GM21717 (cell line): ENCODE measurements around the gene FMN2.

ENCODE experiments used
- ATAC-seq: cut with Tn5 transposase; IDR thresholded peaks from one replicate; pipeline ENCODE4 v1.9.1; 2021; ENCODE audit warnings: mild to moderate bottlenecking, moderate library complexity; ENCODE audit not compliant: unreplicated experiment

Gene FMN2

GRCh38 chr1:240350910-240351331, 259.2 kb downstream of the FMN2 start:
- ATAC-seq: no peak

GRCh38 chr1:240351690-240352089, 260.0 kb downstream of the FMN2 start:
- no peak for ATAC-seq

- no peak for ATAC-seq
Observed at GRCh38 chr1:240352769-240353168, 261.1 kb downstream of the FMN2 start.

- no peak for ATAC-seq
Observed at GRCh38 chr1:240356568-240356967, 264.9 kb downstream of the FMN2 start.

DNA sequence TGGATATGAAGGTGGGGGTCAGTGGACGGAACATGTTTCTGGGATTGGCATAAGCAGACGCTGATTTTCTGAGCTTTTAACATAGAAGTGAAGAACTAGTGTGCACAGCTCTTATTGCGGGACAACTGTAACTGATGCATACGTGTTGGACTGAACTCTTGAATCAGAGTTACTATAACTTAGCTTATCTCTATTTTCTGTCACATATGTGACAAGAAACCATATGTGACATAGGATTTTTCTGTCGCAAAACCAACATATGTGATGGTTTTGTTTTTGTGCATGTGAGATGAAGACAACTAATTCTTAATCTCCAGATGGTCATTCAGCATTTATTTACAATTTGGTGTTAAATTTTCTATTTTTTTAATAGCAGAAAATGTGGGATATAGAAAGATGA, 270.4 kb downstream of the FMN2 start:
- ATAC-seq: no peak

DNA sequence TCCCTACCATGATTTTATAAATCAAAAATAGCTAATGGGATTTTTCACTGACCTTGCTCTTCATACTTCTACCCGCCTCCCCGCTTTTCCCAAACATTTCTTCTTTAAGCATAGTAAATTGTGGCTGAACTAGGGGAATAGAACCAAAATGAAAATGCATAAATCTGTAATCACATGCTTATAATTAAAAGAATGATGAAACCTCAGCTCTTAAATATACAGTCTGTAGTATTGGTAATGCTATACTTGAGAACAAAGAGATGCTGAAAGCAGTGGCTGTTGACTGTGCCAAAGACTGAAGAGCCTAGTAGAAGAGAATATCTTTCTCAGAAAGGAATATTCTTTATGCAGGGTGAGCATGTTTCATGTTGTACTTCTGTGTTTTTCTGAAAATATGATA, 271.1 kb downstream of the FMN2 start:
- no peak for ATAC-seq

GRCh38 chr1:240363315-240363714, 271.6 kb downstream of the FMN2 start:
- no peak for ATAC-seq

DNA sequence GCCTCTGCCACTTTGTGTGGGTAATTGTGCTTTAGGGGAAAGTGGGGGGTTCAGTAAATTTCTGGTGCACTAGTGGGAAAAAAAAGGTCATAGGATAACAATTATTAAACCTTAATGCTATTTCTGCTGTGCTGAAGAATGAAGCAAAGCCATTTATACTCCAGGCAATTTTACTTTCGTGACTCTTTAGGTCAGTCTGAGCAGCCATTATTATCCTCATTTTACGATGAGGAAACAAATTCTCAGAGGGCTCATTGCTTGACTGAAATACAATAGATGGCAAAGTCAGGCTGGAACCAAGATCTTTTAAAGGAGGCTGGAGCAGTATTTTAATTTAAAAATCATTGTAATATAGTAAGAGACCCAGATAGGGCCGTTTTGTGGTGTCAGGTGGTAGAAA, 272.2 kb downstream of the FMN2 start:
- no peak for ATAC-seq

DNA sequence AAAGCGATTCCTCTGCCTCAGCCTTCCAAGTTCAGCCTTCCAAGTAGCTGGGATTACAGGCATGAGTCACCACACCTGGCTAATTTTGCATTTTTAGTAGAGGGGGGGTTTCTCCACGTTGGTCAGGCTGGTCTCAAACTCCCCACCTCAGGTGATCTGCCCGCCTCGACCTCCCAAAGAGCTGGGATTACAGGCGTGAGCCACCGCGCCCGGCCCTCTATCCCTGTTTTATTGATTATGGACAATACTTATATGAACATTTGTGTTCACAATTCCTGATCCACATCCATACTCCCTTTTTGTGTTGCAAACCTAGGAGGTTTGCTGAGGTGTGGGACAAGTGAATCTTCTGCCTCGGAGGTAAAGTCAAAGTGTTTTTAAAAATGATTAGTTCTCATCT, 275.0 kb downstream of the FMN2 start:
- no peak for ATAC-seq

DNA sequence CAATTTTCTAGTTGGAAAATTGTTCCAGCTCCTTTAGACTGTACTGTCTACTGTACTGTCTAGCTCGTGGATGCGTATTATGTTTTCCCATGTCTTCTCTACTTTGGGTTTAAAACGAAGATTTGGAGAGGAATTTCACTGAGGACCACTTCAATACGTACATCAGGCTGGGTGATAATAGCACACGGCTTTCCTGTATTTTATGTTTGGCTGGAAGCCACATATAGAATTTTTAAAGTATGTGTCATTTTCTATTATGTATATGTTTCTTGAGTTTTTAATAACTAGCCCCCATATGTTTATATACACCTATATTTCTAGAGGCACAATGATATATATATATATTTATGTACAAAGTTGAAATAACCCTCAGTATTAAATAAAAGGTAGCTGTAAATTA, 293.9 kb downstream of the FMN2 start:
- no peak for ATAC-seq

- no peak for ATAC-seq
Observed at GRCh38 chr1:240385985-240386978, 294.6 kb downstream of the FMN2 start.

DNA sequence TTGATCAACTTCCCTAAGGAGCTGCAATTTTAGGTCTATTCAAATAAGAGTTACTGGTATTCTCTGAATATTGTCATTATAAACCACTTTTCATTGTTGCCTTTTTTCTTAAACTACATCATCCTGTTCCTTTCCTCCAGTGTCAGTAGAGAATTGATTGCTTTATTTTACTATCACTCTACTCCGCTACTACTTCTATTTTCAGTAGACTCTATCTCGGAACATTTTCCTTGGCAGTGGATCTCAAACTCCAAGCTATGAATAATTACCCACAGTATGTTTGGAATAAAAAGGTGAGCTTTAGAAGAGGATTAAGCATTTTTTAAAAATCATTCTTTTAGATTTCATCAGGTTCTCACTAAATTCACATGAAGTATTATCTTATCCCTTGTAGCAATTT, 295.4 kb downstream of the FMN2 start:
- ATAC-seq: no peak

DNA sequence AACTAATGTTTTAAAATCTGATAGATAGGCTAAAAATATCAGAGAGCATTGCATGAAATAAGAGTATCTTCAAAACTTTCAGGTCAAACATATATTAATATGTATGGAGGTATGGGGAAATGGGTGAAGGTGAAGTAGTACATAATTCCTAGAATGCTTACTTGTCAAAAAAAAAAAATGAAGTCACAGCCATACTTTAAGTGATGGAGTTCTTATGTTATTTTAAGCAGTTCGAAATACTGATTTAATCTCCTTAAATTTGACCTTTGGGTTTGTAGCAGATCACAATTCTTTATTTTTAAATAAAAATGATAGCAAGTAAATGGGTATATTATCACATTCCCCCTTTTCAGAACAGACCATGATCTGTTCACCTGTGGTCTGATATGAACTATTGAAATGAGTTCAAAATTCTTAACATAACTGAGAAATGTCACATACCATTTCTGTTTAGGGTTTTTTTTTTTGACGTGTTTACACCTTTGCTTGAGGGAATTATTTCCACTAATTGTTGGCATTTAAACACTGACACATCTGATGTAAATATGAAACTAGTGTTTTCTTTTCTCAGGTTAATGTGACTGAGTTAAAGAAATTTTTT, 300.1 kb downstream of the FMN2 start:
- no peak for ATAC-seq

GRCh38 chr1:240394353-240394752, 302.7 kb downstream of the FMN2 start:
- ATAC-seq: no peak

DNA sequence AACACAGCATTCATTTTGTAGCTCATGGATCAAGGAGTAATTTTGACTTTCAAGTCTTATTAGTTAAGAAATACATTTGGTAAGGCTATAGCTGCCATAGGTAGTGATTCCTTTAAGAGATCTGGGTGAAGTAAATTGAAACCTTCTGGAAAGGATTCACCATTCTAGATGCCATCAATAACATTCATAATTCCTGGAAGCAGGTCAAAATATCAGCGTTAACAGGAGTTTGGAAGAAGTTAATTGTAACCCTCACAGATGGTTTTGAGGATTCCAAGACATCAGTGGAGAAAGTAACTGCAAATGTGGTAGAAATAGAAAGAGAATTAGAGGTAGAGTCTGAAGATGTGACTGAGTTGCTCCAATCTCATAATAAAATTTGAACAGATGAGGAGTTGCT, 303.7 kb downstream of the FMN2 start:
- ATAC-seq: no peak

GRCh38 chr1:240399381-240399780, 307.7 kb downstream of the FMN2 start:
- no peak for ATAC-seq

DNA sequence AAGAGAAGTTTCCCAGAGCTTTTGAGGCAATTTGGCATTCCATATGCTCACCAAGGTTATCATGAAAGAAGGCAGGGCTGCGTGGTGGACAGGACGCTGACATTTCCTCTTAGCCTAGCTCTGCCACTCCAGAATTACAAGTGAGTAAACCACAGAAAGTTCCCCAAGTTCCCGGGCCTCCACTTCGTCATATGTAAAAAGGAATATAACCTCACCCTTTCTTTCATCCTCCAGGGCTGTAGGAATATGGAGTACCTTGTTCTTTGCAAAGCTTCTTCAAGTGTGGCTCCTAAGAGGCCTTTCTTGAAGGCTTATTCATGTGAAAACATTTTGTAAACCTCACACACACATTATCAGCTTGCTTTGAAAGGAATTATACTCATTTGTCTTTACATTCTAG, 310.0 kb downstream of the FMN2 start:
- ATAC-seq: no peak

- ATAC-seq: no peak
Observed at GRCh38 chr1:240402326-240402725, 310.6 kb downstream of the FMN2 start.

- no peak for ATAC-seq
Observed at GRCh38 chr1:240404286-240404685, 312.6 kb downstream of the FMN2 start.

GRCh38 chr1:240405751-240406150, 314.1 kb downstream of the FMN2 start:
- no peak for ATAC-seq

DNA sequence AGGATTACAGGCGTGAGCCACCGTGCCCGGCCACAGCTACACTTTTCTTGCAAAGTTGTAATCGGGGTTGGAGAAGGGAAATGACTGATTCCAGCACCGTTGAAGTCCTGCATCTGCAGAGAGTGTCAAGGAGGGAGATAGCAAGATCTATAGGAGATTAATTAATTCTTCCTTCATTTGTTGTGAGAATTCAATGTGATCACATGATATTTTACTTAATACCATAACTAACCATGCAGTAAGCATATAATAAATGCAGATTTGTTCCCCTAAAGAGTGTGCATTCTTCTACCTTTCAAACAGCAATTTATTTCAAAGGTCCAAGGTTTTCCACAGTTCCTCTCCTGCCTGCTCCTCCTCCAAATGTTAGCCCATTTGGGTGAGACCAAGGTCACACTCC, 315.7 kb downstream of the FMN2 start:
- no peak for ATAC-seq

- no peak for ATAC-seq
Observed at GRCh38 chr1:240409615-240410014, 317.9 kb downstream of the FMN2 start.
